PC-9 (cell line): ENCODE measurements around the gene ITLN1. TPM values are rescaled to one million over a fixed set of nuclear protein-coding genes. Genes with fewer than 3 reads are reported as not detected.

Source experiments
- BruUV-seq: library from RNA; stranded (reverse); fragments of 400-500 nt; replicated peaks from 2 replicates; lab custom pipeline; 2021; lab: Mats Ljungman, UMichigan
- CTCF ChIA-PET: fragments of 300-600 bp; sonication (Branson Sonifier 250); formaldehyde crosslinking; loops from one replicate; lab custom pipeline; 2022; ENCODE audit warnings: antibody characterized with exemption; lab: Charles Lee
- POLR2A ChIA-PET: fragments of 300-600 bp; sonication (Branson Sonifier 250); formaldehyde crosslinking; loops from one replicate; lab custom pipeline; 2022; ENCODE audit warnings: antibody characterized with exemption; ENCODE audit not compliant: unreplicated experiment; lab: Charles Lee
- DNase-seq, 2 experiments: peaks; one replicate each; pipeline versions ENCODE4 v3.0.0 to v3.0.0-alpha.2; 2015 to 2022; ENCODE audit warnings: mixed read lengths in 1 of 2
- H2AFZ ChIP-seq: fragments of 200-600 bp; sonication (generic); 2 replicates; pipeline ENCODE4 v1.8.1; 2017; ENCODE audit warnings: antibody characterized with exemption
- H3F3A ChIP-seq: fragments of 200-600 bp; sonication (generic); 2 replicates; pipeline ENCODE4 v1.8.1; 2017; ENCODE audit warnings: antibody characterized with exemption, mild to moderate bottlenecking, low read depth; ENCODE audit not compliant: insufficient read depth
- H3K27ac ChIP-seq: fragments of 200-600 bp; sonication (generic); 2 replicates; pipeline ENCODE4 v1.6.1; 2016; ENCODE audit warnings: mixed run types
- H3K27me3 ChIP-seq: fragments of 200-600 bp; sonication (generic); 2 replicates; pipeline ENCODE4 v1.6.1; 2016; ENCODE audit warnings: low read depth, mixed run types; ENCODE audit not compliant: insufficient read depth
- H3K36me3 ChIP-seq: fragments of 200-600 bp; sonication (generic); 2 replicates; pipeline ENCODE4 v1.6.1; 2016; ENCODE audit warnings: low read depth, mixed run types
- H3K4me1 ChIP-seq: fragments of 200-600 bp; sonication (generic); replicated peaks from 2 replicates; pipeline ENCODE4 v1.6.1; 2016; ENCODE audit warnings: mixed run types; ENCODE audit not compliant: insufficient read depth
- H3K4me2 ChIP-seq: fragments of 200-600 bp; sonication (generic); 2 replicates; pipeline ENCODE4 v1.6.1; 2017; ENCODE audit warnings: mixed run types
- H3K4me3 ChIP-seq: fragments of 200-600 bp; sonication (generic); 2 replicates; pipeline ENCODE4 v1.6.1; 2016; ENCODE audit warnings: mixed run types
- H3K79me2 ChIP-seq: fragments of 200-600 bp; sonication (generic); 2 replicates; pipeline ENCODE4 v1.6.1; 2017; ENCODE audit warnings: low read depth, mixed run types
- H3K9me2 ChIP-seq: fragments of 200-600 bp; sonication (generic); 2 replicates; pipeline ENCODE4 v1.8.1; 2017; ENCODE audit warnings: mild to moderate bottlenecking; ENCODE audit not compliant: insufficient read depth
- H3K9me3 ChIP-seq: fragments of 200-600 bp; sonication (generic); 2 replicates; pipeline ENCODE4 v1.8.1; 2016; ENCODE audit warnings: low read depth; ENCODE audit not compliant: insufficient read depth
- H4K20me1 ChIP-seq: fragments of 200-600 bp; sonication (generic); 2 replicates; pipeline ENCODE4 v1.8.1; 2017; ENCODE audit not compliant: insufficient read depth
- EZH2 ChIP-seq: fragments of 200-600 bp; sonication (generic); IDR thresholded peaks from 2 replicates; pipeline ENCODE4 v1.8.0; 2017; ENCODE audit warnings: antibody characterized with exemption, low read depth
- intact Hi-C: fragments of 100-400 bp; cut with micrococcal nuclease; formaldehyde crosslinking; loops from one replicate; pipeline ENCODE4 v1.10.0; 2022; ENCODE audit not compliant: unreplicated experiment
- total RNA-seq: library from RNA; stranded (reverse); gene quantifications from 2 replicates; pipeline ENCODE4 v1.2.3, GENCODE V29; 2021
- TF ChIP-seq, protein P1 (sequence below): fragments of 200-600 bp; sonication (generic); conservative IDR thresholded peaks from 2 replicates; pipeline ENCODE4 v1.6.1; 2017; ENCODE audit warnings: mixed run types, antibody characterized with exemption, mild to moderate bottlenecking, moderate library complexity

Gene ITLN1
- total RNA-seq, 1 experiment from 2014 or later, result not detected

DNA sequence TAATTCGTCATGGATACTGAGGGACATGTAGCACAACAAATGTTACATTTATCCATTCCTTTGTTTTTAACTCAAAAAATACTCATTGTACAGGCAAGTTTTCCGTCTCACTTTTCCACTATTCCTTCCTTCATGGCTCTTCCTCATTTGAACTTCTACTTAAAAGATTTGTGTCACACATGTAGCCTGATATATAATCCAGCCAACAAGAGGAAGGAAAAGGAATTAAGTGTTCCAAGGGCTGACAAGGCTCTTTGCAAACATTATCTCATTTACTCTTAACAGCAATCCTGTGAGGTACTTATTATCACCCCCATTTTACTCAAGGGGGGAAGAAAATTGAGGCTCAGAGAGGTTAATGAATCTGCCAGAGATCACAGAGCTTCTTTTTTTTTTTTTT, 45.2 kb downstream of the ITLN1 start:
- CTCF ChIA-PET, result no interaction called here
- Histone ChIP-seq H3K79me2 (no peaks in the 10 kb centered on the region), H4K20me1 (no peaks in the 10 kb centered on the region), H2AFZ (no peak overlapping the region), H3K27me3 (no peaks in the 10 kb centered on the region), H3K36me3 (no peaks in the 10 kb centered on the region), H3F3A (peaks cover 4% of the 10 kb centered on the region; the same call in 1 of the 2 replicates), H3K9me3 (no peaks in the 10 kb centered on the region), H3K27ac (no peak overlapping the region), H3K4me1 (peaks cover 4% of the 10 kb centered on the region; the same call in 1 of the 2 replicates), H3K4me2 (no peak overlapping the region), H3K9me2 (no peaks in the 10 kb centered on the region), H3K4me3 (no peak overlapping the region)
- BruUV-seq, result no TSS peak
- intact Hi-C loops, result loop anchor here (5.0 kb wide), 1 partner anchor 157 kb away; no protein-coding TSS in a partner anchor
- POLR2A ChIA-PET, result no interaction called here
- no peak for DNase-seq
- no peak for TF ChIP-seq EZH2
- TF ChIP-seq, protein P1, sequence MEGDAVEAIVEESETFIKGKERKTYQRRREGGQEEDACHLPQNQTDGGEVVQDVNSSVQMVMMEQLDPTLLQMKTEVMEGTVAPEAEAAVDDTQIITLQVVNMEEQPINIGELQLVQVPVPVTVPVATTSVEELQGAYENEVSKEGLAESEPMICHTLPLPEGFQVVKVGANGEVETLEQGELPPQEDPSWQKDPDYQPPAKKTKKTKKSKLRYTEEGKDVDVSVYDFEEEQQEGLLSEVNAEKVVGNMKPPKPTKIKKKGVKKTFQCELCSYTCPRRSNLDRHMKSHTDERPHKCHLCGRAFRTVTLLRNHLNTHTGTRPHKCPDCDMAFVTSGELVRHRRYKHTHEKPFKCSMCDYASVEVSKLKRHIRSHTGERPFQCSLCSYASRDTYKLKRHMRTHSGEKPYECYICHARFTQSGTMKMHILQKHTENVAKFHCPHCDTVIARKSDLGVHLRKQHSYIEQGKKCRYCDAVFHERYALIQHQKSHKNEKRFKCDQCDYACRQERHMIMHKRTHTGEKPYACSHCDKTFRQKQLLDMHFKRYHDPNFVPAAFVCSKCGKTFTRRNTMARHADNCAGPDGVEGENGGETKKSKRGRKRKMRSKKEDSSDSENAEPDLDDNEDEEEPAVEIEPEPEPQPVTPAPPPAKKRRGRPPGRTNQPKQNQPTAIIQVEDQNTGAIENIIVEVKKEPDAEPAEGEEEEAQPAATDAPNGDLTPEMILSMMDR, result no peak

DNA sequence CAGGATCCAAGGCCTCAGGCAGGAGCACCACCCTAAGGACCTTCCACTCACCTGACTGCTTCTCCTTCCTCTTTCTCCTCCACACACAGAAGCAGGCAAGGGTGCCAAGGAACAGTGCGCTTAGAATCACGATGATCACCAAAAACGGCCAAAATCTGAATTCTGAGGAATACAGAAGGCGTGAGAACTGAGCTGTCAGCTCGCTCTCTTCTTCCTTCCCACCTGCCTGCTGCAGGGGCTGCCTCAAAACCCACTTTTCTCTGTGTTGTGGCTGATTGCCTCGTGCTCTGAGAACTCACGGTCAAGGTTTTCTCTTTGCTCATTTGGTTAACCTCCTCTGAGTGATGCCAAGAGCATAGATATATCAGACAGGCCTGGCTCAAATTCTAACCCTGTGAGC, 46.1 kb downstream of the ITLN1 start:
- Histone ChIP-seq H3K4me1 (peaks cover 4% of the 10 kb centered on the region; the same call in 1 of the 2 replicates), H3F3A (peaks cover 4% of the 10 kb centered on the region; the same call in 1 of the 2 replicates), H3K9me3 (no peaks in the 10 kb centered on the region), H3K4me3 (no peak overlapping the region), H2AFZ (no peak overlapping the region), H3K27ac (no peak overlapping the region), H3K27me3 (no peaks in the 10 kb centered on the region), H3K36me3 (no peaks in the 10 kb centered on the region), H4K20me1 (no peaks in the 10 kb centered on the region), H3K9me2 (no peaks in the 10 kb centered on the region), H3K79me2 (no peaks in the 10 kb centered on the region), H3K4me2 (no peak overlapping the region)
- TF ChIP-seq, protein P1, result no peak
- no peak for TF ChIP-seq EZH2
- ChIA-PET CTCF (no interaction called here), POLR2A (no interaction called here)
- intact Hi-C loops, result loop anchor here (5.0 kb wide), 1 partner anchor 157 kb away; no protein-coding TSS in a partner anchor
- no peak for DNase-seq
- no TSS peak for BruUV-seq

DNA sequence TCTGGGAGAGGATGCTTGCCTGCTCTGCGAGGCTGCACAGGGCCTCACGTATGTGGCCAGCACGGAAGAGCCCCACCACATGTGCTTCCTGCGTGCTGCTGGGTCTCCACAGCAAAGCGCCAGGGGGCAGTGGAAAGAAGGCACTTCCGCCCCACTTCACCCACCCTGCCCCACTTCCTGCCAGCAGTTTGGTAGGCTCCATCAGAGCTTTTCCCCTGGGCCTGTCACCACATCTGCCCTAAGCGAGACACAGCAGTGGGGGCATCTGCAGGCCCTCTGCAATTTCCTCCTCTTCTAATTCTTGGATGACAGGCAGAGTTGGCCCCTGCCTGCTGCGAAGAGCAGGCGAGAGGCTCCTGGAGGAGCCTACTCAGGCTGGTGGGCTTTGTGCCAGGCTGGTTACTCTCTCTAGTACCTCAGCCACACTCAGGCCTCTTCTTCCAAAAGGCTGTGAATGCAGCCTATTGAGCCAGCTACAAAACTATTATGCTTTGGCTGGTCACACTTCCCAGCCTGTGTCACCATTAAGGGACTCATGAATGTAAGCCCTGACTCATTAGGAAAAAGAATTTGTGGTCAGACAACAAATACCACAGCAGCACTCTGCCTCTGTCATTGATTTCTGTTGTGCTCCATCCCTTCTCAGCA, 47.3 kb downstream of the ITLN1 start:
- no peaks in the 10 kb centered on the region for H3K9me3 ChIP-seq
- H2AFZ ChIP-seq, result no peak overlapping the region
- H4K20me1 ChIP-seq, result no peaks in the 10 kb centered on the region
- peak; percentile 46 to 74 for DNase-seq
- intact Hi-C loops, result loop anchor here (5.0 kb wide), 1 partner anchor 155 kb away; no protein-coding TSS in a partner anchor
- H3F3A ChIP-seq, result peaks cover 4% of the 10 kb centered on the region; the same call in 1 of the 2 replicates
- ChIA-PET POLR2A (interaction anchor here (0.5 kb wide), 1 partner anchor 89 kb away, joined by 3 read pairs; no protein-coding TSS in a partner anchor), CTCF (interaction anchor here (0.9 to 1.9 kb wide), 2 partner anchors 11 to 114 kb away, joined by 3 to 5 read pairs; no protein-coding TSS in a partner anchor)
- H3K9me2 ChIP-seq, result no peaks in the 10 kb centered on the region
- no peak overlapping the region for H3K4me3 ChIP-seq
- no peak for TF ChIP-seq EZH2
- TF ChIP-seq, protein P1, result no peak
- H3K79me2 ChIP-seq, result no peaks in the 10 kb centered on the region
- BruUV-seq, result no TSS peak
- no peaks in the 10 kb centered on the region for H3K36me3 ChIP-seq
- H3K27ac ChIP-seq, result no peak overlapping the region
- H3K4me2 ChIP-seq, result peak overlapping the region; percentile 32; the same call in 1 of the 2 replicates
- no peaks in the 10 kb centered on the region for H3K27me3 ChIP-seq
- peaks cover 4% of the 10 kb centered on the region; the same call in 1 of the 2 replicates for H3K4me1 ChIP-seq
